Panc1 (cell line): Measurements from ENCODE around the gene WDR26. TPM values are rescaled to one million over a fixed set of nuclear protein-coding genes. Genes with fewer than 3 reads are reported as not detected.
A peak's percentile ranks its signal among the peaks of the same experiment; 100 is the strongest.

Experiments used
- ATAC-seq: fragments of 200-7000 bp; cut with Tn5 transposase; 2 replicates; pipeline ENCODE4 v1.9.1; 2020; ENCODE audit warnings: mild to moderate bottlenecking, moderate library complexity
- BruUV-seq: library from RNA; stranded (reverse); fragments of 400-500 nt; replicated peaks from 2 replicates; lab custom pipeline; 2021; lab: Mats Ljungman, UMichigan
- CTCF ChIA-PET: fragments of 300-600 bp; sonication (Branson Sonifier 250); formaldehyde crosslinking; loops from one replicate; lab custom pipeline; 2022; ENCODE audit warnings: antibody characterized with exemption; lab: Charles Lee
- POLR2A ChIA-PET: fragments of 300-600 bp; sonication (Branson Sonifier 250); formaldehyde crosslinking; loops from one replicate; lab custom pipeline; 2022; ENCODE audit warnings: antibody characterized with exemption; lab: Charles Lee
- DNase-seq: peaks from one replicate; pipeline ENCODE4 v3.0.0-alpha.2; 2010; ENCODE audit warnings: low read depth, low spot score
- H3K27ac ChIP-seq: 2 replicates; pipeline ENCODE4 v1.5.1; 2011; ENCODE audit warnings: mild to moderate bottlenecking, low read length, inconsistent platforms
- H3K27me3 ChIP-seq: fragments of 200-500 bp; sonication (Bioruptor generic); 2 replicates; pipeline ENCODE4 v1.6.0; 2014; ENCODE audit warnings: low read length, inconsistent platforms; ENCODE audit not compliant: control insufficient read depth, insufficient read depth
- H3K36me3 ChIP-seq: fragments of 200-500 bp; sonication (Bioruptor generic); 2 replicates; pipeline ENCODE4 v1.5.1; 2014; ENCODE audit warnings: inconsistent platforms, mild to moderate bottlenecking, low read length, moderate library complexity; ENCODE audit not compliant: control insufficient read depth, insufficient read depth
- H3K4me1 ChIP-seq: 2 replicates; pipeline ENCODE4 v1.5.1; 2011; ENCODE audit warnings: inconsistent platforms, mild to moderate bottlenecking, low read length, moderate library complexity; ENCODE audit not compliant: control insufficient read depth, insufficient read depth
- H3K4me3 ChIP-seq, 2 experiments: 2 replicates each; pipeline ENCODE4 v1.5.1; 2011 to 2012; ENCODE audit warnings: low read depth in 2 of 2, low read length in 2 of 2, mild to moderate bottlenecking in 2 of 2, inconsistent platforms in 1 of 2, moderate library complexity in 1 of 2
- H3K9me3 ChIP-seq: fragments of 200-500 bp; sonication (Bioruptor generic); 2 replicates; pipeline ENCODE4 v1.5.1; 2014; ENCODE audit warnings: low read depth, mild to moderate bottlenecking, inconsistent platforms, low read length, moderate library complexity; ENCODE audit not compliant: control insufficient read depth, insufficient read depth
- POLR2AphosphoS5 ChIP-seq: IDR thresholded peaks from 2 replicates; pipeline ENCODE4 v1.6.1; 2012; ENCODE audit warnings: mild to moderate bottlenecking, low read depth, low read length, moderate library complexity
- REST ChIP-seq, 2 experiments: IDR thresholded peaks; 2 replicates each; pipeline ENCODE4 v1.6.1; 2011 to 2012; ENCODE audit warnings: low read depth in 2 of 2, control low read depth in 1 of 2, low read length in 1 of 2, mild to moderate bottlenecking in 1 of 2, moderate library complexity in 1 of 2; ENCODE audit not compliant: insufficient read depth in 1 of 2
- SIN3A ChIP-seq: IDR thresholded peaks from 2 replicates; pipeline ENCODE4 v1.6.1; 2012; ENCODE audit warnings: low read depth, mild to moderate bottlenecking, low read length, moderate library complexity, borderline replicate concordance; ENCODE audit not compliant: insufficient read depth
- TCF7L2 ChIP-seq: IDR thresholded peaks from 2 replicates; pipeline ENCODE4 v1.6.1; 2011; ENCODE audit warnings: mild to moderate bottlenecking, low read depth, low read length, inconsistent platforms
- in situ Hi-C: cut with HindIII; loops from 2 replicates; pipeline ENCODE4 v1.10.0; 2016; ENCODE audit warnings: low sequenced_read_pairs, low pct_unique_long_range_greater_than_20kb
- intact Hi-C: fragments of 100-400 bp; cut with micrococcal nuclease; formaldehyde crosslinking; loops from one replicate; pipeline ENCODE4 v1.10.0; 2022; ENCODE audit not compliant: unreplicated experiment
- total RNA-seq: library from RNA; stranded (reverse); gene quantifications from one replicate; pipeline ENCODE4 v1.2.1, GENCODE V29; 2021; ENCODE audit not compliant: unreplicated experiment
- TF ChIP-seq, protein P1 (sequence below): fragments of 450-650 bp; IDR thresholded peaks from 2 replicates; pipeline ENCODE4 v1.5.1; 2017; ENCODE audit warnings: mild to moderate bottlenecking

WDR26 gene
- total RNA-seq, 1 experiment from 2014 or later: 91.3 TPM

DNA sequence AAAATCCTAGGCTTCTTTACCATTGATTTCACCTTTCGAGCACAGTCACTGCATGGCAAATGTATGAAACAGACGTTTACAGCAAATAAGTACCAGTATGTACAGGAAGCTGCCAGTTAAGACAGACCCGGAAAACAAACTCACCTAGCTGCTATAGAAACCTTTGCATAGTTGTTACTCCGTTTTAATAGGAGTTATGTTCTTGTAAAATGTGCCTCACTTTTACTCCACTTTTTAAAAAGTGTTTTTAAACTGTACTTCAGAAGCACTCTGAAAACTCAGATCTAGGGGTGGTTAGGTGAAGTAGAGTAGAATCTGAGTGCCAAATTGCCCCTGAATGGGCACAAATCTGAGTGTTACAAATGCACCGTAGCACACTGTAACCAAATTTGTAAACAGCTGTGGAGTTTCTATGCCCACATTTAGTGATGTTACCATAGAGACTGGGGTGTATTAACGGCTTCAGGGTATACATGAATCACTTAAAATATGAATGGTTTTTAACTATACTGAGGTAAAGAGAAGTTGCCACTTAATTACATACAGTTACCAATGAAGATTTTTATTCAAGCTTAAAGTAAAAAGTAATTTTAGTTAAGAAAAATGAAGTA is 47.2 kb downstream of the WDR26 start:
- Histone ChIP-seq H3K9me3 (no peaks in the 10 kb centered on the region), H3K27ac (no peak overlapping the region), H3K36me3 (peaks cover 51% of the 10 kb centered on the region), H3K4me1 (no peaks in the 10 kb centered on the region), H3K4me3 (no peak overlapping the region), H3K27me3 (no peaks in the 10 kb centered on the region)
- TF ChIP-seq TCF7L2: no peak
- TF ChIP-seq, protein P1, sequence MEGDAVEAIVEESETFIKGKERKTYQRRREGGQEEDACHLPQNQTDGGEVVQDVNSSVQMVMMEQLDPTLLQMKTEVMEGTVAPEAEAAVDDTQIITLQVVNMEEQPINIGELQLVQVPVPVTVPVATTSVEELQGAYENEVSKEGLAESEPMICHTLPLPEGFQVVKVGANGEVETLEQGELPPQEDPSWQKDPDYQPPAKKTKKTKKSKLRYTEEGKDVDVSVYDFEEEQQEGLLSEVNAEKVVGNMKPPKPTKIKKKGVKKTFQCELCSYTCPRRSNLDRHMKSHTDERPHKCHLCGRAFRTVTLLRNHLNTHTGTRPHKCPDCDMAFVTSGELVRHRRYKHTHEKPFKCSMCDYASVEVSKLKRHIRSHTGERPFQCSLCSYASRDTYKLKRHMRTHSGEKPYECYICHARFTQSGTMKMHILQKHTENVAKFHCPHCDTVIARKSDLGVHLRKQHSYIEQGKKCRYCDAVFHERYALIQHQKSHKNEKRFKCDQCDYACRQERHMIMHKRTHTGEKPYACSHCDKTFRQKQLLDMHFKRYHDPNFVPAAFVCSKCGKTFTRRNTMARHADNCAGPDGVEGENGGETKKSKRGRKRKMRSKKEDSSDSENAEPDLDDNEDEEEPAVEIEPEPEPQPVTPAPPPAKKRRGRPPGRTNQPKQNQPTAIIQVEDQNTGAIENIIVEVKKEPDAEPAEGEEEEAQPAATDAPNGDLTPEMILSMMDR: no peak
- no peak for TF ChIP-seq POLR2AphosphoS5
- no peak for TF ChIP-seq REST (IDR thresholded peaks at IDR 0.05; ENCODE audit: insufficient read depth in 1 of 2, low read depth in 2 of 2, low read length in 1 of 2)
- TF ChIP-seq SIN3A: no peak
- ChIA-PET CTCF (no interaction called here), POLR2A (no interaction called here)
- in situ Hi-C loops (no loop called here), intact Hi-C loops (no loop called here)
- BruUV-seq: TSS peak; percentile 48
- ATAC-seq (no peak), DNase-seq (no peak)

GRCh38 chr1:224383218-224383617 is 51.4 kb downstream of the WDR26 start:
- no peak for TF ChIP-seq TCF7L2
- TF ChIP-seq SIN3A: no peak
- TF ChIP-seq, protein P1: no peak
- no peak for TF ChIP-seq POLR2AphosphoS5
- no peak for TF ChIP-seq REST (IDR thresholded peaks at IDR 0.05; ENCODE audit: insufficient read depth in 1 of 2, low read depth in 2 of 2, low read length in 1 of 2)
- Histone ChIP-seq H3K27ac (no peak overlapping the region), H3K4me1 (no peaks in the 10 kb centered on the region), H3K27me3 (no peaks in the 10 kb centered on the region), H3K9me3 (no peaks in the 10 kb centered on the region), H3K4me3 (no peak overlapping the region), H3K36me3 (peaks cover 26% of the 10 kb centered on the region)
- in situ Hi-C loops (no loop called here), intact Hi-C loops (no loop called here)
- no peak for ATAC-seq
- CTCF ChIA-PET: no interaction called here
- no peak for DNase-seq
- POLR2A ChIA-PET: interaction anchor here (0.6 kb wide), 1 partner anchor 18 kb away, joined by 4 read pairs; no protein-coding TSS in a partner anchor
- no TSS peak for BruUV-seq
